PC-9 (cell line): Measurements from ENCODE around the gene CACNG5.

ENCODE experiments used
- CTCF ChIP-seq: fragments of 200-600 bp; sonication (generic); conservative IDR thresholded peaks from 2 replicates; pipeline ENCODE4 v1.6.1; 2017; ENCODE audit warnings: mixed run types, antibody characterized with exemption, mild to moderate bottlenecking, moderate library complexity
- EZH2 ChIP-seq: fragments of 200-600 bp; sonication (generic); IDR thresholded peaks from 2 replicates; pipeline ENCODE4 v1.8.0; 2017; ENCODE audit warnings: antibody characterized with exemption, low read depth

GRCh38 chr17:66841328-66841727 is 6.4 kb downstream of the CACNG5 start:
- TF ChIP-seq CTCF: peak; percentile 50; the same call in 1 of the 2 replicates
- TF ChIP-seq EZH2: no peak
